Measurements from ENCODE around the gene MRPS18A. TPM values are rescaled to one million over a fixed set of nuclear protein-coding genes. Genes with fewer than 3 reads are reported as not detected.

MRPS18A gene
- total RNA-seq, 4 donors from 2014 or later: 26.3 to 61.1 (median 45.1) TPM

GRCh38 chr6:43723737-43724295, 36.2 kb upstream of the MRPS18A start:
- TF ChIP-seq CTCF (IDR thresholded peaks at IDR 0.05) (peak in 5 of 6 experiments; percentile 37 to 80 (median 66)), POLR2A (IDR thresholded peaks at IDR 0.05) (no peak)
- peaks cover 0 to 9% of the 10 kb centered on the region in 2 donors for H3K4me1 ChIP-seq
- no peak overlapping the region for H3K27ac ChIP-seq
- intact Hi-C loops (cut with DNase I): loop anchor here (10.0 kb wide), 1 partner anchor 59 kb away; no protein-coding TSS in a partner anchor
- 48% methylated on average over 9 of the region's 9 CpGs for WGBS, 2 donors
- no peak overlapping the region for H3K4me3 ChIP-seq (replicated peaks in 1 of 3)
- H3K36me3 ChIP-seq: no peaks in the 10 kb centered on the region
- no peaks in the 10 kb centered on the region for H3K9me3 ChIP-seq
- no peaks in the 10 kb centered on the region for H3K27me3 ChIP-seq
- peak; percentile 81 to 83 for DNase-seq

GRCh38 chr6:43722920-43723545, 35.4 kb upstream of the MRPS18A start:
- H3K27ac ChIP-seq: no peak overlapping the region
- no peaks in the 10 kb centered on the region for H3K9me3 ChIP-seq
- no peaks in the 10 kb centered on the region for H3K27me3 ChIP-seq
- TF ChIP-seq CTCF (IDR thresholded peaks at IDR 0.05): no peak
- no peak for TF ChIP-seq POLR2A (IDR thresholded peaks at IDR 0.05)
- no peak overlapping the region for H3K4me3 ChIP-seq (replicated peaks in 1 of 3)
- 82 to 89% methylated on average over 10 of the region's 10 CpGs for WGBS, 2 donors
- intact Hi-C loops (cut with DNase I): loop anchor here (10.0 kb wide), 1 partner anchor 58 kb away; no protein-coding TSS in a partner anchor
- peaks cover 0 to 14% of the 10 kb centered on the region in 2 donors for H3K4me1 ChIP-seq
- H3K36me3 ChIP-seq: no peaks in the 10 kb centered on the region
- DNase-seq: no peak

GRCh38 chr6:43720999-43721398, 33.4 kb upstream of the MRPS18A start:
- intact Hi-C loops (cut with DNase I): loop anchor here (10.0 kb wide), 1 partner anchor 56 kb away; no protein-coding TSS in a partner anchor

GRCh38 chr6:43719511-43719910, 31.9 kb upstream of the MRPS18A start:
- H3K27me3 ChIP-seq: no peaks in the 10 kb centered on the region
- intact Hi-C loops (cut with DNase I): loop anchor here (2.0 kb wide), 1 partner anchor 359 kb away; no protein-coding TSS in a partner anchor
- no peak overlapping the region for H3K27ac ChIP-seq
- DNase-seq: no peak
- H3K36me3 ChIP-seq: no peaks in the 10 kb centered on the region
- 74 to 89% methylated on average over 3 to 5 of the region's 7 CpGs for WGBS, 2 donors
- no peak overlapping the region for H3K4me3 ChIP-seq (replicated peaks in 1 of 3)
- TF ChIP-seq POLR2A (IDR thresholded peaks at IDR 0.05): no peak
- H3K9me3 ChIP-seq: no peaks in the 10 kb centered on the region
- H3K4me1 ChIP-seq: peaks cover 0 to 26% of the 10 kb centered on the region in 2 donors

More at GRCh38 chr6:43720999-43721398, 33.4 kb upstream of the MRPS18A start:
- no peaks in the 10 kb centered on the region for H3K27me3 ChIP-seq
- no peaks in the 10 kb centered on the region for H3K9me3 ChIP-seq
- no peak overlapping the region for H3K4me3 ChIP-seq (replicated peaks in 1 of 3)
- no peaks in the 10 kb centered on the region for H3K36me3 ChIP-seq
- peaks cover 0 to 25% of the 10 kb centered on the region in 2 donors for H3K4me1 ChIP-seq
- TF ChIP-seq CTCF (IDR thresholded peaks at IDR 0.05): no peak
- TF ChIP-seq POLR2A (IDR thresholded peaks at IDR 0.05): no peak
- H3K27ac ChIP-seq: no peak overlapping the region
- 82 to 83% methylated on average over 4 of the region's 4 CpGs for WGBS, 2 donors
- no peak for DNase-seq

GRCh38 chr6:43718387-43719105, 31.0 kb upstream of the MRPS18A start:
- H3K4me1 ChIP-seq: peaks cover 0 to 21% of the 10 kb centered on the region in 2 donors
- no peak for DNase-seq
- H3K4me3 ChIP-seq (replicated peaks in 1 of 3): no peak overlapping the region
- H3K9me3 ChIP-seq: no peaks in the 10 kb centered on the region
- intact Hi-C loops (cut with DNase I): loop anchor here (2.0 kb wide), 1 partner anchor 360 kb away; no protein-coding TSS in a partner anchor
- H3K27ac ChIP-seq: peak overlapping the region in 2 of 3 donors; percentile 18 to 25
- TF ChIP-seq CTCF (IDR thresholded peaks at IDR 0.05): no peak
- TF ChIP-seq POLR2A (IDR thresholded peaks at IDR 0.05): no peak
- no peaks in the 10 kb centered on the region for H3K27me3 ChIP-seq
- WGBS, 2 donors: 79 to 87% methylated on average over 13 of the region's 13 CpGs
- no peaks in the 10 kb centered on the region for H3K36me3 ChIP-seq
